GM19397 (cell line): ENCODE data around the gene FAM131B.

Experiments
- ATAC-seq: cut with Tn5 transposase; IDR thresholded peaks from one replicate; pipeline ENCODE4 v1.9.1; 2021; ENCODE audit warnings: mild to moderate bottlenecking, moderate library complexity; ENCODE audit not compliant: unreplicated experiment

FAM131B gene

GRCh38 chr7:143360788-143361551 lies 1.5 kb downstream of the FAM131B start:
- ATAC-seq: no peak

DNA sequence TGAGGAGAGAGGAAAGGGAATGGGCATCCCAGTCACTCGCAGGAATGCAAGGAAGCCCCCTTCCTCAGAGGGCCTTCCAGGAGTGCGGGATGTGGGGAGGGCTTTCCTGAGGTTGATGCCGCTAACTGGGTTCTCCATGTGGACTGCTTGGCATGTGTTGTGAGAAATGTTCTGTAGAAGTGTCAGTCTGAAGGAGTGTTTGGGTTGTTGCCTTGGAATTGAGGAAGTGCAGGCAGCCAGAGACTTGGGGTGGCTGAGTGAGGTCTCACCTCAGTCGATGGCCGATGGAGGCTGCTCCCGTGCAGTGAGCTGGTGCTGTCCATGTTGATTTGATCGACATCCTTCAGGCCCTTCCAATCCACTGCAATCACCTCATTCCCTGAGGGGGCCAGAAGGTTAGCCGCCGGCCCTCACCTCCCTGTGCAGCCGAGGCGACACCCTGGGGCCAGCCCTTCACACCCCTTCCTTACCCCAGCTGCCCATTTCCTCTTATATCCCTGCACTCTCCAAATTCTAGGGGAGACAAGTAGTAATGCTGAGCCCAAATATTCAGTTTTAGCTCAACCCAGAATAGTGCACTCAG lies 2.7 kb downstream of the FAM131B start:
- no peak for ATAC-seq

- ATAC-seq: no peak
Measured at GRCh38 chr7:143358626-143359025, 3.9 kb downstream of the FAM131B start.

DNA sequence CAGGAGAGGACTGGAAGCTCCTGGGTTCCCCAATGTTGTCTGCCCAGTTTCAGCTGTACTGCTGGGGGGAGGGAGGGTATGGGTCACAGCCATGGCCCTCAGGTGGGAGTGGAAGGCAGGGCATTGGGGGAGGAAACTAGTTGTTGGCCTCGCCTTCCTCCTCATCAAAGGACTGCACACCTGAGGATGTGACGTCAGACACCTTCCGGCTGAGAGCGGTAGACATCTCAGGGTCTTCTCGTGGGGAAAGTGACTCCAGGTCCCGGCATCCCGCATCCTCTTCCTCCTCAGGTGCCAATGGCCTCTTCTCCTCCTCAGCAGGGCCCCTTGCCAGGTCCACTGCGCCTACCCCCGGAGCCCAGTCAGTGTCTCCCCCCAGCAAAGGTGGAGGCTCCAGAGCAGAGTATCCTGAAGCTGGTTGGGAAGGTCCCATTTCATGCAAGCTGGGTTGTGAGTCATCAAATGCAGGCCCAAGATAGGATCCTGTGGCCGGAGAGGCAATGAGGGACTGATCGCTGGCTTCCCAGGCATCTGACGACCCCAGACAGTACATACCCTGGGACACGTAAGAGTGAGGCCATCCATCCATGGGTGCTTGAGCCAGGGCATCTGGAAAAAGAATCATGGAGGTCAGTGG lies 6.0 kb downstream of the FAM131B start:
- ATAC-seq: no peak

- ATAC-seq: no peak
Measured at GRCh38 chr7:143355450-143356385, 6.8 kb downstream of the FAM131B start.

DNA sequence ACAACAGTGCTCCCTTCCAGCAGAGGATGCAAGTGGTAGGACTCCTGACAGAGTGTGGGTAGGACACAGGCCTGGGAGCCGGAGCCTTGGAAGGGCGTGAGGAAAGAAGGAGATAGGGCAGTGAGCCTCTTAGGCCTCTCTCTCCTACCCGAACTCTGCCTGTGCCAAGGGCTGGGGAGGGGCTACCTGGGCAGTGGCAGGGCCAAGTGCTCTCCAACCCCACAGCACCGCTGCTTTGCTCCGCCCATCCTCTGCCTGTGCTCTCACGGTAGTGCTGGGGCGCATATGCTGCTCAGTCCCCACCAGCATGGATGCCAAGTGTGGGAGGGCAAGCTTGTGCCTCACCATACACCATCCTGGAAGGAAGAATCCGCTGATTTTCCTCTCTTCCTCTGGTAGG lies 7.5 kb downstream of the FAM131B start:
- ATAC-seq: no peak

GRCh38 chr7:143354376-143354775 lies 8.1 kb downstream of the FAM131B start:
- ATAC-seq: no peak

GRCh38 chr7:143352531-143353002 lies 9.9 kb downstream of the FAM131B start:
- no peak for ATAC-seq

- ATAC-seq: no peak
Measured at GRCh38 chr7:143351574-143351973, 10.9 kb downstream of the FAM131B start.

DNA sequence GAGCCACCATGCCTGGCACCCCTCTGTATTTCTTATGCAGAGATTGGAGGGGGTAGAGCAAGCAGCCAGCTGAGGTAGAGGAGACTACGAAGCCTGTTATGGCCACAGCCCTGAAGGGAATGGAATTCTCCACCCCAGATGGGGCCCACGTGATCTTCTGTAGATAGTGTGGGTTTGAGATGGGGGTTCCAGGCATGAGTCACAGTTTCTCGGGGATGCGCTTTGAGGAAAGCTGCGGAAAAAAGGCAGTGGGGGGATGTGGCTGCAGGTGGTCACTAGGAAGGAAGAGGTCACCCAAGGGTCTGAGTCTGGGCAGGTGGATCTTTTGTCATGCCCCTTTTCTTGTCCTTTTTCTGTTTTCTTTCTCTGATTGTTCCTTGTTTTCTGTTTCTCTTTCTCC lies 11.5 kb downstream of the FAM131B start:
- no peak for ATAC-seq

DNA sequence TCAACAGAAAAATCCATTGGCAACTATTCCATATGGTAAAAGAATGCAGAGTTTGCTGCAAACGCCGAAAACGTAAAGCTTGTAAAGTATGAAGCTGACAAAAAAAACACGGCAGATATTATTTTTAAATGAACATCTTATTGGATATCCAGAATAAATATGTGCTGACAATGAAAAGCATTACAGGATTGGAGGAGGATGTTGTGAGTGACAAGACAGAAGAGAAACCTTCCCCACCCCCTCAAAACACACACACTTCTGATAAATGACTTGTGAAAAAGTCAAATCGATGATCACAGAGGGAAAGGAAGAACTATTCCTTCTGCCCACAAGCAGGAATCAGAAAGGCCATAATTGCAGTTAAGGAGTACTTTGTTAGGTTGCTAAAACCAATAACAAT lies 14.6 kb downstream of the FAM131B start:
- ATAC-seq: no peak

GRCh38 chr7:143346018-143346417 lies 16.5 kb downstream of the FAM131B start:
- ATAC-seq: no peak

DNA sequence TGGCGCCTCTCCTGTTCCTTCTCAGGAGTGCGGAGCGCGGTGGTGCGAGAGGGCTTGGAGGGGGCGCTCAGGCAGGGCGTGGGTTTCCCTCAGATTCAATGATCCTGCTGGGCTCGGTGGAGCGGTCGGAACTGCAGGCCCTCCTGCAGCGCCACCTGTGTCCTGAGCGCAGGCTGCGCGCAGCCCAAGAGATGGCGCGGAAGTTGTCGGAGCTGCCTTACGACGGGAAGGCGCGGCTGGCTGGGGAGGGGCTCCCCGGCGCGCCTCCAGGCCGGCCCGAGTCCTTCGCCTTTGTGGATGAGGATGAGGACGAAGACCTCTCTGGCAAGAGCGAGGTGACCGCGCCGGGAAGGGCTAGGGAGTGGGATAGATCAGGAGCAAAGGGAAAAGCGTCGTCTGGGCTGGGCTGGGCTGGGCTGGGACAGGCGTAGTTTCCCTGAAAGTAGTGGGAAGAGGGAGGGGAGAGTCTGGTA lies 17.0 kb downstream of the FAM131B start:
- ATAC-seq: peak; percentile 74

- no peak for ATAC-seq
Measured at GRCh38 chr7:143343596-143343995, 18.9 kb downstream of the FAM131B start.

- no peak for ATAC-seq
Measured at GRCh38 chr7:143341842-143342241, 20.7 kb downstream of the FAM131B start.

GRCh38 chr7:143337216-143337615 lies 25.3 kb downstream of the FAM131B start:
- ATAC-seq: no peak

DNA sequence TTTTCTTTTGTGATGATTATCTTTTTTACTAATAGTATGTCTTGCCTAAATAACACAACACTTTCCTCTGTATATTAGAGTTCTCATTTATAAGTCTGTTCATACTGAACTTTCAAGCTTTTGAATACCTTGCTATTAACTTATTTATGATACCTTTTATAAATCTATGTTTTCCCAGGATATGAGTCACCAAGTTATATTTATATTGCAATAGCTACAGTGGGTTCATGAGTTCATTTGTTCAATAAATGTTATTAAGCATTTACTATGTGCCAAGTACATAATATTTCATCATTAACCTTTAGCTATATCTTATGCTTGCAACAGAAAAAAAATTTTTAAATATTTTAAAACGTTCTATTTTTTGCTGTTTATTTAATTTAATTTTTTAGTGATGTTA lies 28.3 kb downstream of the FAM131B start:
- ATAC-seq: no peak

- no peak for ATAC-seq
Measured at GRCh38 chr7:143331179-143331801, 31.2 kb downstream of the FAM131B start.

GRCh38 chr7:143329471-143330170 lies 32.9 kb downstream of the FAM131B start:
- no peak for ATAC-seq

DNA sequence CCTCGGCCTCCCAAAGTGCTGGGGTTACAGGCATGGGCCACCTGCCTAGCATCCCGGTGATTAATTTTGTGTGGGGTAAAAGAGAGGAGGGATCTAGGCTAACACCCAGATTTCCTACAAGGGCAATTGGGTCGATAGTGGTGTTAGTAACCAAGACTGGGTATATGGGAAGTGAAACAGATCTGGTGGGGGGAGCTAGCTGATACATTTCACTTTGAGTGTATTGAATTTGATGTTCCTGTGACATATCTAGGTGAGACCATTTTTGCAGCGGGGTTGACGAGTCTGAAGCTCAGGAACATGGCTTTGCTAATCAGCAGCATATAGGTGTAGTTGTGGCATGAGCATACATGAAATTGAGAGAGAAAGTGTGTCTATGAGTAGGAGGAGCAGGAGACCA lies 34.6 kb downstream of the FAM131B start:
- no peak for ATAC-seq
